Activated effector memory CD4-positive, alpha-beta T cell treated with Interleukin-2 at 50 U/mL for 16 hours (primary cell): ENCODE data around the gene PDP2.
"Not testable (repeated sequence)": the region's sequence is repeated elsewhere in the genome, so short reads cannot be mapped to it uniquely, and the experiment has no call there.

Source experiments
- DNase-seq: peaks from one replicate; pipeline ENCODE4 v3.0.0-alpha.2; 2020

Gene PDP2

GRCh38 chr16:66853261-66854139 lies 26.8 kb upstream of the PDP2 start:
- no peak for DNase-seq

GRCh38 chr16:66856184-66856730 lies 24.1 kb upstream of the PDP2 start:
- no peak for DNase-seq

GRCh38 chr16:66856801-66857200 lies 23.5 kb upstream of the PDP2 start:
- no peak for DNase-seq

- no peak for DNase-seq
Measured at GRCh38 chr16:66857437-66857836, 22.9 kb upstream of the PDP2 start.

GRCh38 chr16:66858740-66859396 lies 21.4 kb upstream of the PDP2 start:
- DNase-seq, result no peak

- DNase-seq, result no peak
Measured at GRCh38 chr16:66859397-66860068, 20.8 kb upstream of the PDP2 start.

GRCh38 chr16:66862023-66862520 lies 18.2 kb upstream of the PDP2 start:
- no peak for DNase-seq

GRCh38 chr16:66863707-66864106 lies 16.6 kb upstream of the PDP2 start:
- no peak for DNase-seq

- no peak for DNase-seq
Measured at GRCh38 chr16:66869424-66869823, 10.9 kb upstream of the PDP2 start.

GRCh38 chr16:66871363-66871762 lies 9.0 kb upstream of the PDP2 start:
- DNase-seq, result not testable (repeated sequence)

GRCh38 chr16:66871840-66872239 lies 8.5 kb upstream of the PDP2 start:
- no peak for DNase-seq

GRCh38 chr16:66872559-66872942 lies 7.8 kb upstream of the PDP2 start:
- no peak for DNase-seq

- DNase-seq, result peak; percentile 85
Measured at GRCh38 chr16:66872943-66873684, 7.2 kb upstream of the PDP2 start.

GRCh38 chr16:66873685-66874055 lies 6.6 kb upstream of the PDP2 start:
- DNase-seq, result no peak

GRCh38 chr16:66874079-66874775 lies 6.1 kb upstream of the PDP2 start:
- no peak for DNase-seq

- no peak for DNase-seq
Measured at GRCh38 chr16:66878067-66878466, 2.2 kb upstream of the PDP2 start.

- no peak for DNase-seq
Measured at GRCh38 chr16:66881014-66881417, 701 bp downstream of the PDP2 start.

- DNase-seq, result no peak
Measured at GRCh38 chr16:66881560-66881959, 1.2 kb downstream of the PDP2 start.

- no peak for DNase-seq
Measured at GRCh38 chr16:66881964-66882508, 1.7 kb downstream of the PDP2 start.

GRCh38 chr16:66882702-66883101 lies 2.4 kb downstream of the PDP2 start:
- DNase-seq, result no peak

- DNase-seq, result no peak
Measured at GRCh38 chr16:66885491-66885890, 5.2 kb downstream of the PDP2 start.

- no peak for DNase-seq
Measured at GRCh38 chr16:66886321-66886720, 6.0 kb downstream of the PDP2 start.
